GM19455 (cell line): ENCODE results near the gene OPRD1.
"Not testable (repeated sequence)": the region's sequence is repeated elsewhere in the genome, so short reads cannot be mapped to it uniquely, and the experiment has no call there.

Source experiments
- ATAC-seq: cut with Tn5 transposase; IDR thresholded peaks from one replicate; pipeline ENCODE4 v1.9.1; 2021; ENCODE audit not compliant: unreplicated experiment

Gene OPRD1

DNA sequence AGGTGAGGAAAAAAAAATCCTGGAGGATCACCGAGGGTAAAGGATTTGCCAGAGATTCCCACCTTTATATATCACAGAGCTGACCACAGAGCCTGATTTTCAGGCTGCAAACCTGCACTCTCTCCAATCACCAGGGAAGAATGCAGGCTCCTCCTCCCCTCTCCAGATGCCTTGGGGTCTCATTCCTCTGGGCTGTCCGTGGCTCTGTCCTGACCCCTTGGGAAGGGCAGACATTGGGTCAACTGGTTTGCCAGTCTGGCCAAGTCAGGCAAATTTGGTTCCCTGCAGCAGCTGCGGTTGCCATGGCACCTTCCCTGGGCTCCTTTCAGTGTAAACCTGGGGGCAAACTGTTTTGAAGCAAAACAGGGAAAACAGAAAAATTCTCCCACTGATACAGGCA lies 11.6 kb upstream of the OPRD1 start:
- ATAC-seq = no peak

DNA sequence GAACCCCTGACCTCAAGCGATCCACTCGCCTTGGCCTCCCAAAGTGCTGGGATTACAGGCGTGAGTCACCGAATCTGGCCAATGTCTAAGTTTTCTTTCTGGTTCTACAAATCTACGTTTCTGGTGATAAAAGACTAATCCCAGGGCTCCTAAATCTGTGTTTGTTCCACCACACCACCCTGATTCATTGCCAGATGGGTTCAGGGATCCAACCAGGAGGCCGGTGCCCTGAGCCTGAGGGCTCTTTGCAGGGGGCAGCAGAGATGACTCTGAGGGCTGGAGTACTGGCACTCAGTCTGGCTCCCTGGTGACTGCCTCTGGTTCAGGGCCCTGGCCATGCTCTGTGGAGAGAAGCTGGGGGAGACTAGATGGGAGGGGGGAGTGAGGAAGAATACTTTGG lies 10.5 kb upstream of the OPRD1 start:
- ATAC-seq = no peak

DNA sequence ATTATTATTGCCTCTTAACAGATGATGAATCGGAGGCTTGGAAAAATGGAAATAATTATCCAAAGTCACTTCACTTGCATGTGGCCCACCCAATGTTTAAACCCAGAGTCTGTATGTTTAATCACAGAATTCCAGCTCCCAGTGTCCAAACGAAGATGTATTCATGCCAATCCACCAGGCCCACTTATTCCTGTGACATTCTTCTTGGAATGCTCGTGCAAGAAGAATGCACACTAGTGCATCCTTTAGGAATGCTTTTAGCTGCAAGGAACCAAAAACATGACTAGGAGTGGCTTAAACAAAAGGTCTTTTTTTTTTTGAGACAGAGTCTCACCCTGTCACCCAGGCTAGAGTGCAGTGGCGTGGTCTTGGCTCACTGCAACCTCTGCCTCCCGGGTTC lies 8.9 kb upstream of the OPRD1 start:
- ATAC-seq = no peak

DNA sequence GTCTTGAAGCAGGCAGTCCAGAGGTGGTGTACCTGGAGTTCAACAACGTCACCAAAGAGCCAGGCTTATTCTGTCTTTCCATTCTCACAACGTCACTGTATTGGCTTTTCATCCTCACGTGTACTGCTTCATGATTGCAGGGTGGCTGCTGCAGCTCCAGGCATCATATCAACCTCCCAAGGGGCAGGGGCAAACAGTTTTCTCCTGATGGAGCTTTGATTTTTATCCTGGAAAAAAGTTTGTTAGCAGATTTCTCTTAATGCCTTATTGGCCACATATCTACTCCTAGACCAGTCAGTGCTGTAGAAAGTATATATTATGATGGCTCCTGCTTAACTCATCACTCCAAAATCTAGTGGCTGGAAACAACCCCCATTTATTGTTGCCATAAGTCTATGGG lies 8.3 kb upstream of the OPRD1 start:
- ATAC-seq = no peak

DNA sequence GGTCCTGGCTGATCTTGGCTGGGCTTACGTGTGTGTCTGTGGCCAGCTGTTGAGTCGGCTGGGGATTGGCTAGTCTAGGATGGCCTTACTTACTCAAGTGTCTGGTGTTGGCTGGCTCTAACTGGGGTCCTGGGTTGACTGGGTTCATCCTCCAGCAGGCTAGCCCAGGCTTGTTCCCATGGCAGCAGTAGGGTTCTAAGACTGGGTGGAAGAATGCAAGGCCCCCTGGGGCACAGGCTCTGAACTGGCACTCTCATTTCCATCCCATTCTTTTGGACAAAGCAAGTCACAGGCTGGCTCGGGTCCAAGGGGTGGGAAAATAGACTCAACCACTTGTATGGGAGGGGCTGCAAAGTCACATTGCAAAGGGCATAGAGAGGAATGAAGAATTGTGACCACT lies 7.9 kb upstream of the OPRD1 start:
- no peak for ATAC-seq

DNA sequence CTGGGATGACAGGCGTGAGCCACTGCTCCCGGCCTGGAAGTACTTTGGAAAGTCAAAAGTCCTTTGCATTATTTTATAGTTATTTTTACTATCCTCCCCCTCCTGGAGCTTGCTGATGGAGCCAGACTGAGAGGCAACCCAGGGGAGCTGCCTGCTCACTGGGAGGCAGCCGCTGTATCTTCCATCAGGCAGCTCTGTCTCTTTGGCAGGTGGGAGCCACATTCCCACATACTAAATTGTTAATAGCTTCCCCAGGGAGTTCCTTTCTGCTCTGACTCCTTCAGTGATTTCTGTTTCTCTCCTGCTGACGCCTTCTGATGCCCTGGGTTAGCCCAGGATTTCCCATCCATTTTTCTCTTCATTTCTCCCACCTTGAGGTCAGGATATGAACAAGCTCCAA lies 4.9 kb upstream of the OPRD1 start:
- no peak for ATAC-seq

DNA sequence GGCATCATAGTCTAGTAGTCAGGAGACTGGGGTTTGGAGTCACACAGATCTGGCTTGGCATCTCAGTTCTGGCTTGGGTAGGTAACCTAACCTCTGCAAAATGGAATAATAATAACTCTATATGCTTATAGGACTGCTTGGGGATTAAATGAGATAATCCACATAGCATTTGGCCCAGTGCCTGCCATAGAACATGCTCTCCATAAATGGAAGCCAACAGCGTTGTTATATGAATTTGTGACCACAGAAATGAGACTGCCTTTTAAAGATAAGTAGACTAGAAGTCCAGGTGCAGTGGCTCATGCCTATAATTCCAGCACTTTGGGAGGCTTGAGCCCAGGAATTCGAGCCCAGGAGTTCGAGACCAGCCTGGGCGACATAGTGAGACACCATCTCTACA lies 4.0 kb upstream of the OPRD1 start:
- ATAC-seq = no peak

DNA sequence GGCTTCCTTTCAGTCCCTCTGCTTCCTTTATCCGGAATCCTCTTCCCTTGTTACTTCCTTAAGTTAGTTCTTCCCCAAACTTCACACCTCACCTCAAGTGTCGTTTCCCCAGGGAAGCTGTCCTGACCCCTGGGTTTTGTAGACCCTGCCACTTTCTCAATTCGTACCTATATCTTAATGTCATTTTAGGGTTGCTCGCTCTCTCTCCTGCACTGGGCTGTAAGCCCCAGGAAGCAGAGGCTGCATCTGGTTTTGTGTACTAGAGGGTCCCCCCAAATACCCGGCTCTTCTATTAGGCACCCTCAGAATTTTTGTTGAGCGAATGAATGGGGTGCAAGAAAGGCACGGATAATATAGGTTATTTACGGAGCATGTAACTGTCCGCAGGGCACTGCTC lies 603 bp upstream of the OPRD1 start:
- no peak for ATAC-seq

DNA sequence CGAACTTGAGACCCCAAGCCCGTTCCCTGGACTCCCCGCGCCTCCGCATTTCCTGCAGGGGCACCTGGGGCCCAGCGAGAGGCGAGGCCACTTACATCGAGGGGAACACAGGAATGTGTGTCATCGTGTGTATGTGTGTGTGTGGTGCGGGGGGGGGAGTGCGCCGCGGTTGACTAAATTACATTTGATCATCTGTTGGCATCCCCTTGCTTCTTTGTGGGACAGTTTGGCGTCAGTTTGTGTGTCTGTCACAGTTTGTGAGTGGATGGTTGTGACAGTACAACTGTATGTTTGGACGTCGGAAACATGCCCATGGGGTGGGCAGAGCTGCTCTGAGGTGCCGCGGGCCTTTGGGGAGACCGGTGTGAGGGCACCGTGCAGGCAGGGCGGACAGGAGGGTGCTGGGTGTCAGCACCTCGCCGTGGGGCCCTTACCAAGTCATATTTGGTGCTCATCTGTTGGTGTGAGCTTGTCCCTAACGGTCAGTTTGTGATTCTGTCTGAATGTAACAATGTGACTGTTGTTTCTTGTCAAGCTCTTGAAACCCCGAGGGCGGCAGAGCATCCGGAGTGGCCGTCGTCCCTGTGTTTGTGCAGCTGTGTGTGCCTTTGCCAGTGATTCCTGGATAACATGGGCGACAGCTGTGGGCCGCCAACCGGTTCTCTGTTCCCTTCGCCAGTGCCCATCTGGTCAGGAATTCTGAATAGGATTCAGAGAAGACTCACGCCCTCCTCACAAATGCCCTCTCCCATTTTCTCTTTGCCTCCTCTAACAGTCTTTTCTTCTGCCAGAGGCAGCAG lies 899 bp downstream of the OPRD1 start:
- ATAC-seq = no peak

DNA sequence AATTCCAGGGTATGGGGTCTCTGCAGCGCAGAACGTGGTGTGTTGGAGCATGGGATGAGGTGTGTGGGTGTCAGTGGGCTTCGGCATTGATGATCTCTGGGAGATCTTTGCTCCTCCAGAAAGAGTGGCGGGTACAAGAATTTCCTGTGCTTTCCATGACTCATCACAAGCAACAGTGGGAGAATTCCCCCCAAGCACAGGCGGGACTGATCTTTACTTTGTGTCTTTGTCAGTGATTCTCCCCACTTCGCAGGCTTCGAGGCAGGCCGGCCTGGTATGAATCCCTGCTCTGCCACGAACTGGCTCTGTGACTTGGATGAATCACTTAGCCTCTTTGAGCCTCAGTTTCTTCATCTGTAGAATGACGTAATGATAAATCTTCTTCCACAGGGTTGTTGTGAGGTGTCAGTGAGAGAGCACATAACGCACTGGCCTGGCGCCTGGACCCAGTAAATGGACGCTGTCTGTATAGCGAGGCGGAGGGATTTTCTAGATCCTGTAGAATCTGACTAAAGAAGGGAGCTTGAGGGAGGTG lies 2.0 kb downstream of the OPRD1 start:
- no peak for ATAC-seq

DNA sequence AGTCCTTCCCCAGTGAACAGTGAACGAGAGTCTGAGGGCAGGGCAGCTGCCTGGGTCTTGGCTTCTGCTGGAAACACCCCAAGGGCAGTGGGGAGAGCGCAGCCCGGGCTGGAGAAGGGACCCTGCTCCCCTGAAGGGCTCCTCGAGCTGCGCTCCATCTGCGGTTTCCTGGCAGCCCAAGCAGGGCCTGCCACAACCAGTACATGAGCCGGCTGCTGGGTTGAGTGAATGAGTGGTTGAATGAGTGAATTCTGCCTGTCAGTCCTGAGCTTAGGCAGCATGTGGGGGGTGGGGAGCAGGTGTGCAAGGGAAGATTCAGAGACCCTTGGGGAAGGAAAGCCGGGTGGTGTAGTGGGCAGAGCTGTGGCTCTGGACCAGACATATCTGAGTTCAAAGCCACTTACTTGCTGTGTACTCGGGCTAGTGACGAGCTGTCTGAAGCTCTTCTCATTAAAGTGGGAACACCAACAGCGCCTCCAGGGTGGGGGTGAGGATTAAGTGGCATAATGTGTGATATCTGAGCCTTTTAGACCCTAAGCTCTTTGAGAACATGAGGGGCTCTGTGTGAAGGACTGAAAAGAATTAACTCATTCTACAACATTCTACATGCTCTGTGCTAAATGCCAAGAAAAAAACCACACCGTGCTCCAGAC lies 3.7 kb downstream of the OPRD1 start:
- ATAC-seq = no peak

DNA sequence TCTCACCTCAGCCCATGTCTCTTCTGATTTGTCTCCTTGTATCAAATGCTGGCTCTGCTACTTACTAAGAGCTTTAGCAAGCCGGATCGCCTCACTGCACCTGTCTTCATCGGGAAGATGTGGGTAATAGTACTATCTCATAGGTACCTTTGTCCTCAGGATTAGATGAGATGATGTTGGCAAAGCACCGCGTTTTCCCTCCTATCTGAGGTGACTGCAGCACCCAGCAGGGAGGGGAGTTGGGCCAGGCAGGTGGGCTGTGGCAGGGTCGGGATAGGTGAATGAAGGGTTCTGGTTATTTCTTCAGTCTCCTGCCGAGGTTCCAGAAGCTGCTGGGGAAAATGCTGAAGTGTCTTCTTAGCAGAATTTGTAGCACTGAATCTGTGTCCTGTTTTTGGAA lies 5.2 kb downstream of the OPRD1 start:
- no peak for ATAC-seq

DNA sequence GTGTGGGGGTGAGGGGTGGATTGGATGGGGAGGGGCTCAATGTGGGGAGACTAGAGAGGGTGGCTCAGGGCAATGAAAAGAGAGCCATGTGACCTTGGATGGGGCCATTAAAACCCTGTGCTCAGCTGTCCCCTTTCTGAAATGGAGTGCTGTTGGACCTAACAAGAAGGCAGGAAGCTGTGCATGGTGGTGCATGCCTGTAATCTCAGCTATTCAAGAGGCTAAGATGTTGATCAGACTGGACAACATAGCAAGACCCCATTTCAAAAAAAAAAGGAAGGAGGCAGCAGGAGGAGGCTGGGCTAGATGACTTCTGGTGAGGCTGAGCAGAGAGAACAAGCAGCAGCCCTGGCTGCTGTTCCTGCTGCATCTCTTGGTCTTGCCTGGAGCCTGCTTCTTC lies 7.0 kb downstream of the OPRD1 start:
- no peak for ATAC-seq

DNA sequence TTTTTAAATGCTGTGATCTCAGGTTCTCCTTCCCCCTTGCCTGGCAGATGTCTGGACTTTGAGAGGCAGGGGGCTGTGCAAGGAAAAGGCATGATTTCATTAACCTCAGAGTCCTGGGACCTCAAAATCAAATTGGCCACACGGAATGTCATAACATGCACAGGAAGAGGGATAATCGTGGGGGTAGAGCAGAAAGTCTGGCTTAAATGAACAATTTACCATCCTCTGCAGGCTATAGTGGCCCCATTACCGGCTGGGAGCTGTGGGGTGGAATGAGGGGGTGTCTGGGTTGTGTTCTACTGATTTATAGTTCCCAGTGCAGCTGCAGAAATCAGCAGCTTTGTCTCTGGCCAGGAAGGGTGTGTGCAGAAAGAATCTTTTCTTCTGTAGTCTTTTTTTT lies 10.8 kb downstream of the OPRD1 start:
- no peak for ATAC-seq

DNA sequence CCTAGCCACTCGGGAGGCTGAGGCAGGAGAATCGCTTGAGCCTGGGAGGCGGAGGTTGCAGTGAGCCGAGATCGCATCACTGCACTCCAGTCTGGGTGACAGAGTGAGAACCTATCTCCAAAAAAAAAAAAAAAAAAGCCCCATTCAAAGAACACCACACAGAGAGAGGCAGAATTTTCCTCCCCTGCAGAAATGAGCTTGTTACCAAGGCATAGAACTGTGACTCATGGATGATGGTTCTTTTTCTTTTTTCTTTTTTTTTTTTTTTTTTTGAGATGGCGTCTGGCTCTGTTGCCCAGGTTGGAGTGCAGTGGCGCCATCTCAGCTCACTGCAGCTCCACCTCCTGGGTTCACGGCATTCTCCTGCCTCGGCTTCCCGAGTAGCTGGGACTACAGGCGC lies 12.1 kb downstream of the OPRD1 start:
- ATAC-seq = not testable (repeated sequence)

DNA sequence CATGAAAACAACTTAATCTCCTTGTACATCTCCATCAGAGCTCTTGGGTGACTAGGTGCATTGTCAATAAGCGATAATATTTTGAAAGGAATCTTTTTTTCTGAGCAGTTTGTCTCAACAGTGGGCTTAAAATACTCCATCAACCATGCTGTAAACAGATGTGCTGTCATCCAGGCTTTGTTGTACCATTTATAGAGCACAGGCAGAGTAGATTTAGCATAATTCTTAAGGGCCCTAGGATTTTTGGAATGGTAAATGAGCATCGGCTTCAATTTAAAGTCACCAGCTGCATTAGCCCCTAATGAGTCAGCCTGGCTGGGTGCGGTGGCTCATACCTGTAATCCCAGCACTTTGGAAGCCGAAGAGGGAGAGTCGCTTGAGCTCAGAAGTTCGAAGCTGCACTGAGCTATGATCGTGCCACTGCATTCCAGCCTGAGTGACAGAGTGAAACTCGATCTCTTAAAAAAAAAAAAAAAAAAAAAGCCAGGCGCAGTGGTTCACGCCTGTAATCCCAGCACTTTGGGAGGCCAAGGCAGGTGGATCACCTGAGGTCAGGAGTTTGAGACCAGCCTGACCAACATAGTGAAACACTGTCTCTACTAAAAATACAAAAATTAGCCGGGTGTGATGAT lies 16.4 kb downstream of the OPRD1 start:
- ATAC-seq = not testable (repeated sequence)

DNA sequence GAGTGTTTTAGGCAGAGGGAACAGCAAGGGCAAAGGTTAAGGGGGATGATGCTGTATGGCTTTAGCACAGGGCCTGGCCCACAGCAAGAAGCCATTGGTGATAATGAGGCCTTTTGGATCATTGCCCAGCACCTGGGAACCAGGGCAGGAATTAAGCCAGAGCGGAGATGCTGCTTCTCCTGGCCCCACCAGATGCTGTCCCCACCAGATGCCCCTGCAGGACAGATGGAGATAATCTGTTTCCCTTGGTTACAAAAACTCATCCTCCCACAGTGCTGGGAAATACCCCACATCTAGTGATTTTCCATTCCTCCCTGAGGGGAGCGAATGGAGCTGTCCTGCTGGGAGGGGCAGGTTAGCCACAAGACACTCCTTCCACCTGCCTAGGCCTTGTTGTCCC lies 18.8 kb downstream of the OPRD1 start:
- no peak for ATAC-seq

DNA sequence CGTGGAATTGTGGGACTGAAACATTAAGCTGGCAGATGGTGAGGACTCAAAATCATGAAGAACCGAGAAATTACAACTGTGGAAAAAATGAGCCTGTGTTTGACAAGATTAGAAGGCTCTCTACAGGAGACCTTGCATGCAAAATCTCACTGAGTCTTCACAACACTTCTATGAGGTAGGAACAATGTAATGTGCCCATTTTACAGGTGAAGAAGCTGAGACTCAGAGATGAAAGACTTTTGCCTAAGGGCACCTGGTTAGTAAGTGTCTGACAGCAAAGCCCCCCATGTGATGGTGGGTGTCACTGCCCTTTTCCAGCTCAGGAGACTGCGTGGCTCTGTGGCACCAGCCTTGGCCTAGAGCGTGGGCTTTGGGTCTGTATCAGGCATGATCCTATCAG lies 21.0 kb downstream of the OPRD1 start:
- ATAC-seq = no peak

DNA sequence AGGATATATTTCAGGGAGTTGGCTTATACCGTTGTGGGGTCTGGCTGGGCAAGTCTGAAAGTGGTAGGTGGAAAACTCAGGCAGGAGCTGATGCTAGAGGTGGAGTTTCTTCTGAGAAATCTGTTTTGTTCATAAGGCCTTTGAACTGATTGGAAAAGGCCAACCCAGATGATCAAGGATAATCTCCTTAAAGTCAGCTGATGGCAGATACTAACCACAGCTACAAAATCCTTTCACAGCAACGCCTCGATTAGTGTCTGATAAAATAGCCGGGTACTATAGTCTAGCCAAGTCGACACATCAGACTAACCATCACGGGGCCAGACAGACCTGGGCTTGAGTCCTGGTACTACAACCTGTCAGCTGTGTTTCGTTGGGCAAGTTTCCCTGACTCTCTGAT lies 21.4 kb downstream of the OPRD1 start:
- ATAC-seq = no peak

DNA sequence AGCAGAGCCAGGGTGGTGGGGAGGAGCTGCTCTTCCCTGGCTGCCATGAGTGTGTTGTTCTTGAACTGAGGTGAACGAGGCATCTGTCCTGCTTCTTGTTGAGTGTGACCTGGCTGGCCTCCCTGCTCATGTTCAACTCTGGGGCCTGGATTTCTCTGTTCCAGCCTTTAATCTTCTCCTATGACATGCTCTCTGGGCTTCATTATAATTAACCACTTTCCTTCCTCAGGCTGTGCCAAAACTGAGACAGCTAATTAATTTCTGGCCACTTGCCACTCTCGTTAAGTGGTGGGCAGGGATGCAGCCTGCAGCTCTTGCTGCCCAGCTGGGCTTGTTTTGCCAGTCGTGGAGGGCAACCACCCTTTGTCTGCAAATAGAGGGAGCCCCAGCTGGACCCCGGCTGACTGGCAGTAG lies 23.3 kb downstream of the OPRD1 start:
- no peak for ATAC-seq

DNA sequence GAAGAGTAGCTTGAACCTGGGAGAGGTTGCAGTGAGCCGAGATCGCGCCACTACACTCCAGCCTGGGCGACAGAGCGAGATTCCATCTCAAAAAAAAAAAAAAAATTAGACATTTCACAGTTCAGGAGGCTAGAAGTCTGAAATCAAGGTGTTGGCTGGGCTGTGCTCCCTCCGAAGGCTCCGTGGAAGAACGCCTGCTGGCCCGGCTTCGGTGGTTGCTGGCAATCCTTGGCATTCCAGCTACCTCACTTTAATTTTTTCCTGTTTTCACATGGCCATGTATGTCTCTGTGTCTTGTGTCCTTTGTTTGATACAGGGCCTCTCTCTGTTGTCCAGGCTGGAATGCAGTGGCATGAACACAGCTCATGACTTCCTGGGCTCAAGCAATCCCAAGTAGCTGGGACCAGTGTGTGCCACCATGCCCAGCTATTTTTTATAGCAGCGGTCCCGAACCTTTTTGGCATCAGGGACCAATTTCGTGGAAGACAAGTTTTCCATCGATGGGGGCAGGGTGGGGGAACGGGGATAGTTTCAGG lies 24.5 kb downstream of the OPRD1 start:
- no peak for ATAC-seq
